H9 (cell line): ENCODE data around the gene PPIL3. TPM values are rescaled to one million over a fixed set of nuclear protein-coding genes. Genes with fewer than 3 reads are reported as not detected.

Experiments
- DNase-seq: peaks from one replicate; pipeline ENCODE4 v3.0.0-alpha.2; 2017
- H2AFZ ChIP-seq: one replicate; pipeline ENCODE4 v1.6.1; 2013; ENCODE audit warnings: mild to moderate bottlenecking, low read length, control low read depth, moderate library complexity
- H2AK5ac ChIP-seq: 2 replicates; pipeline ENCODE4 v1.6.1; 2013; ENCODE audit warnings: low read length, control low read depth, mixed read lengths; ENCODE audit not compliant: insufficient read length
- H2BK120ac ChIP-seq: one replicate; pipeline ENCODE4 v1.6.1; 2013; ENCODE audit warnings: low read depth, mild to moderate bottlenecking, low read length, control low read depth, inconsistent platforms; ENCODE audit not compliant: poor library complexity, severe bottlenecking
- H2BK12ac ChIP-seq: 2 replicates; pipeline ENCODE4 v1.6.1; 2013; ENCODE audit warnings: low read length, control low read depth, mixed read lengths, low read depth; ENCODE audit not compliant: insufficient read length
- H2BK15ac ChIP-seq: 2 replicates; pipeline ENCODE4 v1.6.1; 2013; ENCODE audit warnings: low read depth, low read length, control low read depth
- H2BK20ac ChIP-seq: one replicate; pipeline ENCODE4 v1.6.1; 2013; ENCODE audit warnings: low read depth, mild to moderate bottlenecking, low read length, control low read depth, inconsistent platforms; ENCODE audit not compliant: poor library complexity, severe bottlenecking
- H2BK5ac ChIP-seq: 2 replicates; pipeline ENCODE4 v1.6.1; 2013; ENCODE audit warnings: low read length, control low read depth, mixed read lengths; ENCODE audit not compliant: insufficient read length
- H3K14ac ChIP-seq: 2 replicates; pipeline ENCODE4 v1.6.1; 2013; ENCODE audit warnings: low read length, control low read depth; ENCODE audit not compliant: insufficient read depth
- H3K18ac ChIP-seq: 2 replicates; pipeline ENCODE4 v1.6.1; 2013; ENCODE audit warnings: low read depth, mild to moderate bottlenecking, mixed read lengths, low read length, control low read depth; ENCODE audit not compliant: insufficient read length
- H3K23ac ChIP-seq: 2 replicates; pipeline ENCODE4 v1.6.1; 2013; ENCODE audit warnings: low read length, control low read depth, mixed read lengths, low read depth; ENCODE audit not compliant: insufficient read length
- H3K23me2 ChIP-seq: 2 replicates; pipeline ENCODE4 v1.6.1; 2013; ENCODE audit warnings: low read depth, mild to moderate bottlenecking, mixed read lengths, low read length, control low read depth; ENCODE audit not compliant: insufficient read length, poor library complexity, severe bottlenecking
- H3K27ac ChIP-seq: 2 replicates; pipeline ENCODE4 v1.5.1; 2013; ENCODE audit warnings: low read length, control low read depth, mixed read lengths, low read depth; ENCODE audit not compliant: insufficient read length
- H3K27me3 ChIP-seq: 2 replicates; pipeline ENCODE4 v1.6.1; 2013; ENCODE audit warnings: low read length, control low read depth, inconsistent platforms; ENCODE audit not compliant: insufficient read depth
- H3K4ac ChIP-seq: 2 replicates; pipeline ENCODE4 v1.6.1; 2013; ENCODE audit warnings: low read depth, mild to moderate bottlenecking, control low read depth, inconsistent platforms, low read length, moderate library complexity
- H3K4me1 ChIP-seq: 2 replicates; pipeline ENCODE4 v1.6.1; 2013; ENCODE audit warnings: low read length, control low read depth, inconsistent platforms; ENCODE audit not compliant: insufficient read depth
- H3K4me2 ChIP-seq: 2 replicates; pipeline ENCODE4 v1.6.1; 2013; ENCODE audit warnings: low read length, control low read depth, mixed read lengths; ENCODE audit not compliant: insufficient read length, insufficient read depth
- H3K56ac ChIP-seq: 2 replicates; pipeline ENCODE4 v1.6.1; 2013; ENCODE audit warnings: low read depth, mild to moderate bottlenecking, mixed read lengths, low read length, control low read depth; ENCODE audit not compliant: insufficient read length
- H3K79me1 ChIP-seq: 2 replicates; pipeline ENCODE4 v1.6.1; 2013; ENCODE audit warnings: low read depth, mild to moderate bottlenecking, moderate library complexity, low read length, control low read depth, inconsistent platforms; ENCODE audit not compliant: insufficient read depth, poor library complexity, severe bottlenecking
- H3K79me2 ChIP-seq: 2 replicates; pipeline ENCODE4 v1.6.1; 2013; ENCODE audit warnings: low read length, control low read depth, inconsistent platforms; ENCODE audit not compliant: insufficient read depth
- H3K9ac ChIP-seq: 2 replicates; pipeline ENCODE4 v1.6.1; 2013; ENCODE audit warnings: low read length, control low read depth, mixed read lengths; ENCODE audit not compliant: insufficient read length; ENCODE audit errors: extremely low read depth
- H3K9me3 ChIP-seq: one replicate; pipeline ENCODE4 v1.6.1; 2013; ENCODE audit warnings: low read depth, low read length, inconsistent platforms; ENCODE audit not compliant: control insufficient read depth
- H3T11ph ChIP-seq: one replicate; pipeline ENCODE4 v1.6.1; 2013; ENCODE audit warnings: mild to moderate bottlenecking, low read length, control low read depth, inconsistent platforms
- H4K20me1 ChIP-seq: one replicate; pipeline ENCODE4 v1.6.1; 2013; ENCODE audit not compliant: control insufficient read depth, insufficient read length, insufficient read depth
- H4K5ac ChIP-seq: 2 replicates; pipeline ENCODE4 v1.6.1; 2013; ENCODE audit warnings: low read depth, mild to moderate bottlenecking, mixed read lengths, low read length, control low read depth; ENCODE audit not compliant: insufficient read length
- H4K8ac ChIP-seq: replicated peaks from 2 replicates; pipeline ENCODE4 v1.6.1; 2013; ENCODE audit warnings: low read length, control low read depth, mixed read lengths, low read depth; ENCODE audit not compliant: insufficient read length
- H4K91ac ChIP-seq: 2 replicates; pipeline ENCODE4 v1.6.1; 2013; ENCODE audit warnings: low read depth, mild to moderate bottlenecking, moderate library complexity, mixed read lengths, low read length, control low read depth; ENCODE audit not compliant: insufficient read length
- H3K27ac Mint-ChIP-seq, 3 experiments: 2 replicates in 2 of 3; 3 replicates in 1 of 3; pipeline ENCODE4 v1.8.0; 2020 to 2021; ENCODE audit warnings: mixed read lengths in 3 of 3, mild to moderate bottlenecking in 1 of 3, moderate library complexity in 1 of 3
- H3K27me3 Mint-ChIP-seq: 2 replicates; pipeline ENCODE4 v1.8.0; 2021; ENCODE audit warnings: low read depth, mild to moderate bottlenecking, moderate library complexity, mixed read lengths
- H3K36me3 Mint-ChIP-seq, 3 experiments: 2 replicates in 2 of 3; 3 replicates in 1 of 3; pipeline ENCODE4 v1.8.0; 2020 to 2021; ENCODE audit warnings: low read depth in 3 of 3, mixed read lengths in 3 of 3; ENCODE audit not compliant: insufficient read depth in 1 of 3
- H3K4me1 Mint-ChIP-seq, 2 experiments: 2 replicates each; pipeline ENCODE4 v1.8.0; 2020; ENCODE audit warnings: mixed read lengths in 2 of 2
- H3K4me3 Mint-ChIP-seq, 2 experiments: 2 replicates in 1 of 2; 3 replicates in 1 of 2; pipeline ENCODE4 v1.8.0; 2020 to 2021; ENCODE audit warnings: mild to moderate bottlenecking in 2 of 2, mixed read lengths in 2 of 2, moderate library complexity in 1 of 2
- H3K9me3 Mint-ChIP-seq, 2 experiments: 2 replicates in 1 of 2; 3 replicates in 1 of 2; pipeline ENCODE4 v1.8.0; 2020; ENCODE audit warnings: mild to moderate bottlenecking in 2 of 2, mixed read lengths in 2 of 2, moderate library complexity in 1 of 2
- CTCF ChIP-seq: fragments of 200-600 bp; sonication (generic); conservative IDR thresholded peaks from 3 replicates; pipeline ENCODE4 v1.8.0; 2021; ENCODE audit warnings: antibody characterized with exemption, mild to moderate bottlenecking
- WGBS: extraction: QIAGEN DNeasy Blood & Tissue Kit; methylation state at CpG from one replicate; pipeline ENCODE4 v1.1.7; 2013; ENCODE audit warnings: missing lambda C conversion rate, low lambda C conversion rate, mixed read lengths; ENCODE audit not compliant: insufficient read length; ENCODE audit errors: extremely low coverage; 5-methylcytosine and 5-hydroxymethylcytosine counted together
- total RNA-seq: library from RNA; stranded (reverse); gene quantifications from 2 replicates; pipeline ENCODE4 v1.2.1, GENCODE V29; 2021

The PPIL3 gene
- total RNA-seq, 1 experiment from 2014 or later = 63.4 TPM

- Histone ChIP-seq H2BK20ac (no peak overlapping the region), H3K23me2 (no peaks in the 10 kb centered on the region), H3K27me3 (no peaks in the 10 kb centered on the region), H3K4me1 (no peaks in the 10 kb centered on the region; the same call in 1 of the 2 replicates), H3K27ac (no peak overlapping the region), H2BK12ac (no peak overlapping the region), H3K4ac (no peak overlapping the region), H3K9ac (no peak overlapping the region), H3K79me2 (no peaks in the 10 kb centered on the region), H3T11ph (no peak overlapping the region), H4K20me1 (no peaks in the 10 kb centered on the region), H3K23ac (no peak overlapping the region), H2BK120ac (no peak overlapping the region), H3K4me2 (no peak overlapping the region), H3K9me3 (peaks cover 6% of the 10 kb centered on the region), H2AFZ (no peak overlapping the region), H3K79me1 (no peaks in the 10 kb centered on the region), H4K8ac (no peak overlapping the region), H3K56ac (no peak overlapping the region), H2BK5ac (no peak overlapping the region), H3K14ac (no peak overlapping the region), H2AK5ac (no peak overlapping the region), H3K18ac (no peak overlapping the region), H4K5ac (no peak overlapping the region), H4K91ac (no peak overlapping the region), H2BK15ac (no peak overlapping the region)
- H3K27ac Mint-ChIP-seq = no peak overlapping the region
- H3K4me1 Mint-ChIP-seq = peaks cover 4 to 8% of the 10 kb centered on the region in 2 experiments; a peak in 2 of 4 replicates
- TF ChIP-seq CTCF = no peak
- WGBS = no CpG with 5 or more reads among the region's 3 CpGs
- H3K36me3 Mint-ChIP-seq = peaks cover 0 to 4% (median 4%) of the 10 kb centered on the region in 3 experiments; a peak in 3 of 7 replicates
- no peaks in the 10 kb centered on the region; the same call in 1 of the 2 replicates for H3K27me3 Mint-ChIP-seq
- no peak overlapping the region for H3K4me3 Mint-ChIP-seq
- DNase-seq = no peak
- H3K9me3 Mint-ChIP-seq = peaks cover 12 to 17% of the 10 kb centered on the region in 2 experiments
Measured at GRCh38 chr2:200839513-200839912, 49.4 kb downstream of the PPIL3 start.
